Measurements from ENCODE around the gene AJAP1. TPM values are rescaled to one million over a fixed set of nuclear protein-coding genes. Genes with fewer than 3 reads are reported as not detected.
A peak's percentile ranks its signal among the peaks of the same experiment; 100 is the strongest.

AJAP1 gene
- total RNA-seq, 1 experiment from 2014 or later, result not detected

DNA sequence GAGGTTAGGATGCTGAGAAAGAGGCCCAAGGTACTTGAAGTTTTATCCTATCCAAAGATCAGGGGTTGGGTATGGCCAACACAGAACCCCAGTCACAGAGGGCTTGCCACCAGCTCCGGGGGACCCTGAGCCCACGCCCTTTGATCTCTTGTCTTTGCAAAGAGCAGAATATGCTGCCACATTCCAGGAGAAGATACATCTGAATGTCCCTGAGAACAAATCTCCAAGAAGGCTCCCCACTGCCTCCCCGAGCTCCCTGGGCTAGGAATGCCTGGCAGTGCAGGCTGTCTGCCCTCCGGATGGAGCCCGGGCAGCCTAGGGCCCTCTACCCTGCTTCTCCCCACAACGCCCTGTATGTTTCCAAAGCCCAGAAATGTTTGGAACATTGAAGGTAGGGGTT, 49.2 kb downstream of the AJAP1 start:
- Histone ChIP-seq H3K36me3 (no peaks in the 10 kb centered on the region), H3K4me3 (no peak overlapping the region), H3K27ac (no peak overlapping the region), H3K9me3 (replicated peaks) (no peaks in the 10 kb centered on the region), H3K4me1 (no peaks in the 10 kb centered on the region), H3K27me3 (peaks cover 5% of the 10 kb centered on the region; the same call in 1 of the 2 replicates)
- DNase-seq, result no peak

- H3K9me3 ChIP-seq (replicated peaks), result no peaks in the 10 kb centered on the region
- H3K4me1 ChIP-seq, result no peaks in the 10 kb centered on the region
- no peak overlapping the region for H3K4me3 ChIP-seq
- no peak for DNase-seq
- no peak overlapping the region for H3K27ac ChIP-seq
- H3K36me3 ChIP-seq, result no peaks in the 10 kb centered on the region
- peaks cover 8% of the 10 kb centered on the region; the same call in 1 of the 2 replicates for H3K27me3 ChIP-seq
Observed at GRCh38 chr1:4708840-4709507, 54.6 kb downstream of the AJAP1 start.

DNA sequence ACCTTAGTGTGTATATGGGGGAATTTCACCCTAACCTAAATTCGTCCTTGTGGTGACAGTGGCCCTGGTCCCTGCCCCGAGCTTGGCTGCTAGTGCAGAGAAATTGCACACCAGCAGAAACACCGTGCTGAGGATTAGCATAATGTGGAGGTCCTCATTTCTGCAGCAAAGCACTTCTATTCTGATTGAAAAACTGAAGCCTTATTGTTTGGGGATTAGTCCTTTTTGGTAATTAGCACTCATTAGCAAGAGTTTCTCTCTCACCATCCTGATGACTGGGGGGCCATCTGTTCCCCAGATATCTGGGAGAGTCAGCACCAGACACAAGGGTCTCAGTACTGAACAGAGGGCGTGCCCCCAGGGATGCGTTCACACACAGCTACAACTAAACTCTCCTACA, 55.2 kb downstream of the AJAP1 start:
- H3K36me3 ChIP-seq, result no peaks in the 10 kb centered on the region
- peaks cover 8% of the 10 kb centered on the region; the same call in 1 of the 2 replicates for H3K27me3 ChIP-seq
- no peak overlapping the region for H3K4me3 ChIP-seq
- DNase-seq, result no peak
- H3K9me3 ChIP-seq (replicated peaks), result no peaks in the 10 kb centered on the region
- H3K4me1 ChIP-seq, result no peaks in the 10 kb centered on the region
- H3K27ac ChIP-seq, result no peak overlapping the region

GRCh38 chr1:4710592-4711415, 56.4 kb downstream of the AJAP1 start:
- Histone ChIP-seq H3K36me3 (no peaks in the 10 kb centered on the region), H3K27me3 (peaks cover 8% of the 10 kb centered on the region; the same call in 1 of the 2 replicates), H3K4me1 (no peaks in the 10 kb centered on the region), H3K4me3 (no peak overlapping the region), H3K27ac (no peak overlapping the region), H3K9me3 (replicated peaks) (no peaks in the 10 kb centered on the region)
- no peak for DNase-seq

GRCh38 chr1:4711416-4712275, 57.2 kb downstream of the AJAP1 start:
- no peak for DNase-seq
- H3K27me3 ChIP-seq, result peaks cover 8% of the 10 kb centered on the region; the same call in 1 of the 2 replicates
- no peak overlapping the region for H3K27ac ChIP-seq
- no peak overlapping the region for H3K4me3 ChIP-seq
- no peaks in the 10 kb centered on the region for H3K4me1 ChIP-seq
- H3K36me3 ChIP-seq, result no peaks in the 10 kb centered on the region
- H3K9me3 ChIP-seq (replicated peaks), result no peaks in the 10 kb centered on the region

DNA sequence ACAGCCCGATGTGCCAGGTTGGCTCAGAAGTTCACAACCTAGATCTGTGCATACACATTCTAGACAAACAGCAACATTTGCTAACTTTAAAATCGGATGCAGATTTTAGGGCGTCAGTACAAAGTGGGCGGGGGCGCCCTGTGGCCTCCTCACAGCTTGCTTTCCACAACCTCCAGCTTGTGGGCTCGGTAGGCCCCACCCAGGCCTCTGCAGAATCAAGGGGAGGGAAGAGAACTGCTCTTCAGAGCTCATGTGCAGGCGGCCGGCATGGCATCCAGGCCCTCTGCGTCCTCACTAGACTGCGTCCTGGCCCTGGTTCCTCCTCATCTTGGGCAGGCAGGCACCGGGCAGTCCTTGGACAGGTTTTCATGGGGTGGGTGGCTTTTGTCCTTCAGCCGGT, 59.3 kb downstream of the AJAP1 start:
- no peak for DNase-seq
- Histone ChIP-seq H3K9me3 (replicated peaks) (no peaks in the 10 kb centered on the region), H3K4me3 (no peak overlapping the region), H3K27me3 (peaks cover 8% of the 10 kb centered on the region; the same call in 1 of the 2 replicates), H3K27ac (no peak overlapping the region), H3K4me1 (no peaks in the 10 kb centered on the region), H3K36me3 (no peaks in the 10 kb centered on the region)

- H3K9me3 ChIP-seq (replicated peaks), result no peaks in the 10 kb centered on the region
- H3K27ac ChIP-seq, result no peak overlapping the region
- no peaks in the 10 kb centered on the region for H3K4me1 ChIP-seq
- DNase-seq, result no peak
- no peaks in the 10 kb centered on the region for H3K36me3 ChIP-seq
- H3K27me3 ChIP-seq, result peaks cover 15% of the 10 kb centered on the region; the same call in 1 of the 2 replicates
- H3K4me3 ChIP-seq, result no peak overlapping the region
Observed at GRCh38 chr1:4716406-4716805, 62.0 kb downstream of the AJAP1 start.

- Histone ChIP-seq H3K4me3 (no peak overlapping the region), H3K36me3 (no peaks in the 10 kb centered on the region), H3K4me1 (no peaks in the 10 kb centered on the region), H3K27me3 (peaks cover 11% of the 10 kb centered on the region; the same call in 1 of the 2 replicates), H3K27ac (no peak overlapping the region), H3K9me3 (replicated peaks) (no peaks in the 10 kb centered on the region)
- DNase-seq, result no peak
Observed at GRCh38 chr1:4718071-4718470, 63.7 kb downstream of the AJAP1 start.

DNA sequence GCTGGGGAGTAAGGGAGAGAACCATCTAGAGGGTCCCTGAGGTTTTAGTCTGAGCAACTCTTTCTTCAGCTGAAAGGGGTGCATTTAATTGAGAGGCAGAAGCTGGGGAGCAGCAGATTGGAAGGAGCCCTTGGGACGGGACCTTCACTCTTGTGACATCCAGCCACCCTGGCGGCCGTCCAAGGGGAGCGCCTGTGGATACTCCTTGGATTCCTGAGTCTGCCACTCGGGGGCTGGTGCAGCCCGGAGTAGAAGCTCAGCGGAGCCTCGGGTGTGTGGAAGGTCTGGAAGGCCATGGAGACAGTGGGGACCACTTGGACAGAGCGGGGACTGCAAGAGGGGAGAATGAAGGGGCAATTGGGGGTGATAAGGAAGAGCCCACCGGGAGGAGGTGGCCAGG, 68.7 kb downstream of the AJAP1 start:
- peaks cover 30% of the 10 kb centered on the region for H3K27me3 ChIP-seq
- H3K4me3 ChIP-seq, result no peak overlapping the region
- no peaks in the 10 kb centered on the region for H3K4me1 ChIP-seq
- DNase-seq, result no peak
- no peaks in the 10 kb centered on the region for H3K36me3 ChIP-seq
- no peaks in the 10 kb centered on the region for H3K9me3 ChIP-seq (replicated peaks)
- no peak overlapping the region for H3K27ac ChIP-seq

DNA sequence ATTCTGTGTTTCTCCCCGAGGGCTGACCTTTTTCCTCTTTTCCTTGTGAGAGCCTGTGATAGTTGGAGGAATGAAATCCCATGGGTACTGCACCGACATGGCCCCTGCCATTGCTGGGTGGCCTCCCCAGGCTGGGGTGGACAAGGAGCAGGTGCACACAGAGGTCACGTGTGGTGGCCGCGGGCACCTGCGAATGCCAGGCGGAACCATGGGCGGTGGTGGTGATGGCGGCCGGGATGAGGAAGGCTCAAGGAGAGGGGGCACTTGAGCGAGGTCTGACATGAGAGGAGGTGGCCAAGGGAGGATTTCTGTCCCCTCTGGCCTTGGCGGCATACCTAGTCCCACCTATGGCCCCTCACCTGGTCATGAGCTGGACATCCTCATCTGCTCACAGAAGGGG, 69.6 kb downstream of the AJAP1 start:
- H3K36me3 ChIP-seq, result no peaks in the 10 kb centered on the region
- no peak overlapping the region for H3K27ac ChIP-seq
- no peak for DNase-seq
- no peaks in the 10 kb centered on the region for H3K9me3 ChIP-seq (replicated peaks)
- no peaks in the 10 kb centered on the region for H3K4me1 ChIP-seq
- H3K27me3 ChIP-seq, result peaks cover 36% of the 10 kb centered on the region
- H3K4me3 ChIP-seq, result no peak overlapping the region

DNA sequence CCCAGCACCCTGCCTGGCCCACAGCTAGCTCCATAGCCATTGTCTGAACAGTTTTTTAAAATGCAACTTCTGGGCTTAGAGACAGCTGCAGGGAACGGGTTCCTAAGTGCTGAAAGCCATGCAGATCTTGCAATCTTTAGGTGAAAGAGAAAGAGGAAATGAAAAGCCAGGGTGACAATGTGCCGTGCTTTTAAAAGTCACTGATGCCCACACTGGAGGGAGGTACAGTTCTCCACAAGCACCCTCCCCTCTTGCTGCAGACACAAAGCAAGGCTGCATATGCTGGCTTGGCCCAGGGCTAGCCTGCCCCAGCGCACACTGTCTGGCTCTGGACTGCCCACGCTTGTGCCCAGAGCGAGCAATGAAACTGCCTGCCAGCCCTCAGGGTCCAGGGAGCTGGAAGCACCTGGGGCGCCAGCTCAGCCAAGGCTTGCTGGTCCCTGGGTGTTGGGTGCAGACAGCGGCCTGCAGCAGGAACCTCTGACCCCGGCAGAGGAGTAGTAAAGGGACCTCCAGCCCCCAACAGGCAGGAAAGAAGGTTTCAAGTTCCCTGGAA, 70.4 kb downstream of the AJAP1 start:
- peaks cover 34% of the 10 kb centered on the region for H3K27me3 ChIP-seq
- no peaks in the 10 kb centered on the region for H3K9me3 ChIP-seq (replicated peaks)
- no peak for DNase-seq
- no peak overlapping the region for H3K4me3 ChIP-seq
- H3K4me1 ChIP-seq, result no peaks in the 10 kb centered on the region
- H3K36me3 ChIP-seq, result no peaks in the 10 kb centered on the region
- H3K27ac ChIP-seq, result no peak overlapping the region

DNA sequence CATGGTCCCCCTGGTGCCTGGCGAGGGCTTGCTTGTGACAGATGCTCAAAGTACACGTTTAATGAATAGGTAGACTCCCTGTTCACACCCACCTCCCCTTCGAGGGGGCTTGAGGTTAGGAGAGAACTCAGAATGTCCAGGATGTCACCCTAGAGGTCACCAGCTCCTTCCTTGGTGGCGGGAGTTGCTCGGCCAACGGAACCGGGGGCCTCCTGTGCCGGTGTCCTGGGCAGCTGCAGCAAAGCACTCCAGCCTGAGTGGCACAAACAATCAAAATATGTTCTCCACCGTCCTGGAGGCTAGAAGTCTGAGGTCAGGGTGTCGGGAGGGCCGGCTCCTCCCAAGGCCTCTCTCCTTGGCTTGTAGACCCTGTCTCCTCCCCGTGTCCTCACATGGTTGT, 71.0 kb downstream of the AJAP1 start:
- Histone ChIP-seq H3K36me3 (no peaks in the 10 kb centered on the region), H3K27me3 (peaks cover 37% of the 10 kb centered on the region), H3K4me1 (no peaks in the 10 kb centered on the region), H3K27ac (no peak overlapping the region), H3K4me3 (no peak overlapping the region), H3K9me3 (replicated peaks) (no peaks in the 10 kb centered on the region)
- no peak for DNase-seq

GRCh38 chr1:4726620-4727341, 72.4 kb downstream of the AJAP1 start:
- peaks cover 51% of the 10 kb centered on the region for H3K27me3 ChIP-seq
- no peaks in the 10 kb centered on the region for H3K36me3 ChIP-seq
- H3K4me1 ChIP-seq, result no peaks in the 10 kb centered on the region
- peak in 1 of 2 experiments; percentile 17 for DNase-seq
- H3K9me3 ChIP-seq (replicated peaks), result no peaks in the 10 kb centered on the region
- no peak overlapping the region for H3K27ac ChIP-seq
- no peak overlapping the region for H3K4me3 ChIP-seq
